HUES6 (cell line): ENCODE results near the gene P2RY11.

Experiments used
- H3K27ac ChIP-seq: 2 replicates; pipeline ENCODE4 v1.7.0; 2013; ENCODE audit warnings: low read depth, mild to moderate bottlenecking, low read length, inconsistent platforms
- H3K27me3 ChIP-seq: 2 replicates; pipeline ENCODE4 v1.6.1; 2013; ENCODE audit warnings: low read length; ENCODE audit not compliant: control insufficient read depth, insufficient read depth
- H3K36me3 ChIP-seq: 2 replicates; pipeline ENCODE4 v1.6.1; 2013; ENCODE audit warnings: low read length; ENCODE audit not compliant: control insufficient read depth, insufficient read depth
- H3K4me1 ChIP-seq: 2 replicates; pipeline ENCODE4 v1.6.1; 2013; ENCODE audit warnings: low read length; ENCODE audit not compliant: control insufficient read depth, insufficient read depth
- H3K4me3 ChIP-seq: 2 replicates; pipeline ENCODE4 v1.5.1; 2013; ENCODE audit warnings: low read depth, low read length
- H3K9ac ChIP-seq: one replicate; pipeline ENCODE4 v1.6.1; 2013; ENCODE audit warnings: mild to moderate bottlenecking, low read length
- H3K9me3 ChIP-seq: 2 replicates; pipeline ENCODE4 v1.6.1; 2013; ENCODE audit warnings: low read depth, low read length; ENCODE audit not compliant: control insufficient read depth, insufficient read depth

The P2RY11 gene

DNA sequence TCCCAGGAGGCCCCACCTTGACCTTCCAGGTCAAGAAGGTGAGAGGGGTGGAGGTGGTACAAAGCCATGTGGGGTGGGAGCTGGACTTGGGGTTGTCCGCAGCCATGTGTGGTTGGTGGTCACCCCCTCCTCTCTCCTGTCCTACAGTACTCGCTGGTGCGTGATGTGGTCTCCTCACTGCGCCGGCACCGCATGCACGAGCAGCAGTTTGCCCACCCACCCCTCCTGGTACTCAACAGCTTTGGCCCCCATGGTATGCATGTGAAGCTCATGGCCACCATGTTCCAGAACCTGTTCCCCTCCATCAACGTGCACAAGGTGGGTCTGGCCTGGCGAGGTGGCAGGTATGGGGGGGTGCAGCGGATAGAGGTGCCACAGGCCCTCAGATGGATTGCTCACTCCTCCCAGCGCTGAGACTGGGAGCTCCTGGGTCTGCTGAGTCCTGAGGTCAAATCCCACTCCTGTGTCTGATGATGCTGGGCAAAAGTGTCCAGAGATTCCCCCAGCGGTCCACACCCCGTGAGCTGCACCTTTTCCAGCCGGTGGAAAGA, 3.6 kb upstream of the P2RY11 start:
- H3K4me3 ChIP-seq: no peak overlapping the region; the same call in 1 of the 2 replicates
- H3K27me3 ChIP-seq: no peaks in the 10 kb centered on the region
- no peaks in the 10 kb centered on the region for H3K9me3 ChIP-seq
- peaks cover 4% of the 10 kb centered on the region; the same call in 1 of the 2 replicates for H3K4me1 ChIP-seq
- no peak overlapping the region for H3K9ac ChIP-seq
- H3K36me3 ChIP-seq: peaks cover 51% of the 10 kb centered on the region
- no peak overlapping the region for H3K27ac ChIP-seq

DNA sequence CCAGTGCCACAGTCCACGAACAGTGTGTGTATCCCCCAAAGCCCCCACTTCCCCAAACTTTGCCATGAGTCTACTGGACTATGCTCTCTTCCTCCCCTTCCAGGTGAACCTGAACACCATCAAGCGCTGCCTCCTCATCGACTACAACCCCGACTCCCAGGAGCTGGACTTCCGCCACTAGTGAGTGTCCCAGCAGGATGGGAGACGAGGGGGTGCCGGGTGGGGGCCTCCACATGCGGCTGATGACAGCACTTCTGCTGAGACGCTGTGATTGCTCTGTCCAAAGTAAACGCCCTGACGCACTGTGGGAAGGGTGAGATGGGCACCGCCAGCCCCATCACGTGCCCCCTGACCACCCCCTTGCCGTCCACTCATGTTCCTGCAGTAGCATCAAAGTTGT, 2.0 kb upstream of the P2RY11 start:
- H3K9ac ChIP-seq: no peak overlapping the region
- no peaks in the 10 kb centered on the region for H3K9me3 ChIP-seq
- no peak overlapping the region for H3K4me3 ChIP-seq
- peaks cover 55% of the 10 kb centered on the region for H3K36me3 ChIP-seq
- H3K27ac ChIP-seq: no peak overlapping the region
- peaks cover 4% of the 10 kb centered on the region; the same call in 1 of the 2 replicates for H3K4me1 ChIP-seq
- H3K27me3 ChIP-seq: no peaks in the 10 kb centered on the region

DNA sequence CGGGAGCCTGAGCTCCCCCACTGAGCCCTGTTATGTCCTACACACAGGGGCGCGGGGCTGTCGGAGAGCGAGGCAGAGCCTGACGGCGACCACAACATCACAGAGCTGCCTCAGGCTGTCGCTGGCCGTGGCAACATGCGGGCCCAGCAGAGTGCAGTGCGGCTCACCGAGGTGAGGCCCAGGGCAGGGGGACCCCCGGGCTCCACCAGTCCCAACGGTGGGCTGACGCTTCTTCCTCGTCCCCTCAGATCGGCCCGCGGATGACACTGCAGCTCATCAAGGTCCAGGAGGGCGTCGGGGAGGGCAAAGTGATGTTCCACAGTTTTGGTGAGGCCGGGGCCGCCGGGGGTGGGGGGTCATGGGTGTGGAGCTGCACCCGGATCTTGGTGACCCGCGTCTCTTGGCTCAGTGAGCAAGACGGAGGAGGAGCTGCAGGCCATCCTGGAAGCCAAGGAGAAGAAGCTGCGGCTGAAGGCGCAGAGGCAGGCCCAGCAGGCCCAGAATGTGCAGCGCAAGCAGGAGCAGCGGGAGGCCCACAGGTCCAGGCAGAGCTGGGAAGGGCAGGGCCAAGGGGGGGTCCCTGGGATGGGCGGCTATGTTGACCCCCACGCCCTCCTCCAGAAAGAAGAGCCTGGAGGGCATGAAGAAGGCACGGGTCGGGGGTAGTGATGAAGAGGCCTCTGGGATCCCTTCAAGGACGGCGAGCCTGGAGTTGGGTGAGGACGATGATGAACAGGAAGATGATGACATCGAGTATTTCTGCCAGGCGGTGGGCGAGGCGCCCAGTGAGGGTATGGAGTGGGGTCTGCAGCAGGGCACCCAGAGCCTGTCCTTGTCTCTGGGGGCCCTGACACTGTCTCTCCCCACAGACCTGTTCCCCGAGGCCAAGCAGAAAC, 1.2 kb upstream of the P2RY11 start:
- no peaks in the 10 kb centered on the region for H3K27me3 ChIP-seq
- no peak overlapping the region for H3K27ac ChIP-seq
- peaks cover 4% of the 10 kb centered on the region; the same call in 1 of the 2 replicates for H3K4me1 ChIP-seq
- peaks cover 63% of the 10 kb centered on the region for H3K36me3 ChIP-seq
- H3K9me3 ChIP-seq: no peaks in the 10 kb centered on the region
- no peak overlapping the region for H3K4me3 ChIP-seq
- no peak overlapping the region for H3K9ac ChIP-seq

DNA sequence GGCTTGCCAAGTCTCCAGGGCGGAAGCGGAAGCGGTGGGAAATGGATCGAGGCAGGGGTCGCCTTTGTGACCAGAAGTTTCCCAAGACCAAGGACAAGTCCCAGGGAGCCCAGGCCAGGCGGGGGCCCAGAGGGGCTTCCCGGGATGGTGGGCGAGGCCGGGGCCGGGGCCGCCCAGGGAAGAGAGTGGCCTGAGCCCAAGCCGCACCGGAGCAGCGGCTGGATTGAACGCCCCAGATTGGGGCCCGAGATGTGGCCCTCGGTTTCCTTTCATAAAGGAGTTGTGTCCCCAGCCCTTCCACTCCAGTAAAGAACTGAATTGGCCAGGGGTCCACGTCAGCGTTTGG, 548 bp upstream of the P2RY11 start:
- H3K9ac ChIP-seq: no peak overlapping the region
- no peaks in the 10 kb centered on the region for H3K27me3 ChIP-seq
- H3K9me3 ChIP-seq: no peaks in the 10 kb centered on the region
- no peak overlapping the region for H3K4me3 ChIP-seq
- H3K4me1 ChIP-seq: peaks cover 4% of the 10 kb centered on the region; the same call in 1 of the 2 replicates
- H3K36me3 ChIP-seq: peaks cover 70% of the 10 kb centered on the region
- H3K27ac ChIP-seq: no peak overlapping the region

DNA sequence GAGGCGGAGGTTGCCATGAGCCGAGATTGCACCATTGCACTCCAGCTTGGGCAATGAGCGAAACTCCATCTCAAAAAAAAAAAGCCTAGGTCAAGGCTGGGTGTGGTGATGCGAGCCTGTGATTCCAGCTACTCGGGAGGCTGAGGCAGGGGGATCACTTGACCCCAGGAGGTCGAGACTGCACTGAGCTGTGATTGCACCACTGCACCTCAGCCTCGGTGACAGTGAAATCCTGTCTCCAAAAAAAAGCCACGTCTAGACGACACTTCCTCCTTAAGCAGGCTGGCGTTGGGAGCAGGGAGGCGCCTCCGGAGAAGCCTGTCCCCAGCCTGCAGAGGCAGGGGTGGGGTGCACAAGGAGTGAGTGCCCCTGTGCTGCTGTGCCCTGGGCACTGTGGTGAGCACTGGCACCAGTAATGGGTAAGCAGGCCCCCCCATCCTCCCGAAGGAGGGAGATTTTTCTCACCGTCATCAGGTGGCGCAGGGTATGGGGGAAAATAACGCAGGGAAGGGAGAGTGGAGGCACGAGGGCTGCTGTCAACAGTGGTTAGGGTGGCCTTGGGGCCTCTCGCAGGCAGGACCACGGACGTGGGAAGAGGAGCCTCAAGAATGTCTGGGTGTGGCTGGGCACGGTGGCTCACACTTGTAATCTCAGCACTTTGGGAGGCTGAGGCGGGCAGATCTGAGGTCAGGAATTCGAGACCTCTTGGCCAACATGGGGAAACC, 706 bp downstream of the P2RY11 start:
- Histone ChIP-seq H3K36me3 (peaks cover 81% of the 10 kb centered on the region), H3K4me3 (no peak overlapping the region), H3K9ac (no peak overlapping the region), H3K27ac (no peak overlapping the region), H3K9me3 (no peaks in the 10 kb centered on the region), H3K4me1 (peaks cover 1% of the 10 kb centered on the region; the same call in 1 of the 2 replicates), H3K27me3 (no peaks in the 10 kb centered on the region)

DNA sequence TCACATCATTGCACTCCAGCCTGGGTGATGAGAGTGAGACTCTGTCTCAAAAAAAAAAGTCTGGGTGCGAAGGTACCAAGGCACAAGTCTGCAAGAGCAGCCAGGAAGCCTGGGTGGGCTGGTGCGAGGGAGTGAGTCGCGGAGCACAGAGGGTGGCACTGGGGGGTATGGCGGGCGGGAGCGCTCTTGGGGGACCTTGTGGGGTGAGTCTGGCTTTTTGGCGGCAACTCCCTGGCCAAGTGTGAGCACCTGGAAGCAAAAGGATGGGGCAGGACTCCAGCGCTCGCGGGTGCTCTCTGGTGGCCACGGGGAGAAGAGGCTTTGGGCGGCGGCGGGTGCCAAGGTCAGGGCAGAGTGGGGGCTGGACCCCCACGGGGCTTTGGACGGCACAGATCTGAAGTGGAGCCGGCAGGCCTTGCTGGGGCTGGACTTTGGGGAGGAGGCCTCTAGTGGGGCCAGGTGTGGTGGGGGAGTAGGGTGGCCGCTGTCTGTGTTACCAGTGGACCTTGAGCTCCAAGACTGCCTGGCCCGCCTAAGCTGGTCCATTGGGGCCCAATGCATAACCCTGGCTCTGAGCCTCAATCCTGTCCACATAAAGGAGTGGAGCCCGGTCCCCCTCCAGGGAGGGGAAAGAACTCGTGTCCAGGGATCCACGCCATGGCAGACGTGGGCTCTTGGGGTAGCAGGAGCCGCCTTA, 1.6 kb downstream of the P2RY11 start:
- Histone ChIP-seq H3K36me3 (peaks cover 80% of the 10 kb centered on the region), H3K4me1 (no peaks in the 10 kb centered on the region; the same call in 1 of the 2 replicates), H3K4me3 (no peak overlapping the region), H3K9ac (no peak overlapping the region), H3K9me3 (no peaks in the 10 kb centered on the region), H3K27me3 (no peaks in the 10 kb centered on the region), H3K27ac (no peak overlapping the region)

DNA sequence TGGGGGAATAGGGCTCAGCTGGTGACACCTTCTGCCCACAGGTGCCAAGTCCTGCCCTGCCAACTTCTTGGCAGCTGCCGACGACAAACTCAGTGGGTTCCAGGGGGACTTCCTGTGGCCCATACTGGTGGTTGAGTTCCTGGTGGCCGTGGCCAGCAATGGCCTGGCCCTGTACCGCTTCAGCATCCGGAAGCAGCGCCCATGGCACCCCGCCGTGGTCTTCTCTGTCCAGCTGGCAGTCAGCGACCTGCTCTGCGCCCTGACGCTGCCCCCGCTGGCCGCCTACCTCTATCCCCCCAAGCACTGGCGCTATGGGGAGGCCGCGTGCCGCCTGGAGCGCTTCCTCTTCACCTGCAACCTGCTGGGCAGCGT, 2.1 kb downstream of the P2RY11 start:
- Histone ChIP-seq H3K27ac (no peak overlapping the region), H3K9me3 (no peaks in the 10 kb centered on the region), H3K36me3 (peaks cover 79% of the 10 kb centered on the region), H3K4me1 (peaks cover under 1% of the 10 kb centered on the region; the same call in 1 of the 2 replicates), H3K9ac (no peak overlapping the region), H3K4me3 (no peak overlapping the region), H3K27me3 (no peaks in the 10 kb centered on the region)

DNA sequence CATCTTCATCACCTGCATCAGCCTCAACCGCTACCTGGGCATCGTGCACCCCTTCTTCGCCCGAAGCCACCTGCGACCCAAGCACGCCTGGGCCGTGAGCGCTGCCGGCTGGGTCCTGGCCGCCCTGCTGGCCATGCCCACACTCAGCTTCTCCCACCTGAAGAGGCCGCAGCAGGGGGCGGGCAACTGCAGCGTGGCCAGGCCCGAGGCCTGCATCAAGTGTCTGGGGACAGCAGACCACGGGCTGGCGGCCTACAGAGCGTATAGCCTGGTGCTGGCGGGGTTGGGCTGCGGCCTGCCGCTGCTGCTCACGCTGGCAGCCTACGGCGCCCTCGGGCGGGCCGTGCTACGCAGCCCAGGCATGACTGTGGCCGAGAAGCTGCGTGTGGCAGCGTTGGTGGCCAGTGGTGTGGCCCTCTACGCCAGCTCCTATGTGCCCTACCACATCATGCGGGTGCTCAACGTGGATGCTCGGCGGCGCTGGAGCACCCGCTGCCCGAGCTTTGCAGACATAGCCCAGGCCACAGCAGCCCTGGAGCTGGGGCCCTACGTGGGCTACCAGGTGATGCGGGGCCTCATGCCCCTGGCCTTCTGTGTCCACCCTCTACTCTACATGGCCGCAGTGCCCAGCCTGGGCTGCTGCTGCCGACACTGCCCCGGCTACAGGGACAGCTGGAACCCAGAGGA, 2.6 kb downstream of the P2RY11 start:
- no peak overlapping the region for H3K27ac ChIP-seq
- H3K36me3 ChIP-seq: peaks cover 76% of the 10 kb centered on the region
- no peaks in the 10 kb centered on the region for H3K27me3 ChIP-seq
- H3K9ac ChIP-seq: no peak overlapping the region
- peaks cover 5% of the 10 kb centered on the region; the same call in 1 of the 2 replicates for H3K4me1 ChIP-seq
- H3K4me3 ChIP-seq: no peak overlapping the region
- H3K9me3 ChIP-seq: no peaks in the 10 kb centered on the region

DNA sequence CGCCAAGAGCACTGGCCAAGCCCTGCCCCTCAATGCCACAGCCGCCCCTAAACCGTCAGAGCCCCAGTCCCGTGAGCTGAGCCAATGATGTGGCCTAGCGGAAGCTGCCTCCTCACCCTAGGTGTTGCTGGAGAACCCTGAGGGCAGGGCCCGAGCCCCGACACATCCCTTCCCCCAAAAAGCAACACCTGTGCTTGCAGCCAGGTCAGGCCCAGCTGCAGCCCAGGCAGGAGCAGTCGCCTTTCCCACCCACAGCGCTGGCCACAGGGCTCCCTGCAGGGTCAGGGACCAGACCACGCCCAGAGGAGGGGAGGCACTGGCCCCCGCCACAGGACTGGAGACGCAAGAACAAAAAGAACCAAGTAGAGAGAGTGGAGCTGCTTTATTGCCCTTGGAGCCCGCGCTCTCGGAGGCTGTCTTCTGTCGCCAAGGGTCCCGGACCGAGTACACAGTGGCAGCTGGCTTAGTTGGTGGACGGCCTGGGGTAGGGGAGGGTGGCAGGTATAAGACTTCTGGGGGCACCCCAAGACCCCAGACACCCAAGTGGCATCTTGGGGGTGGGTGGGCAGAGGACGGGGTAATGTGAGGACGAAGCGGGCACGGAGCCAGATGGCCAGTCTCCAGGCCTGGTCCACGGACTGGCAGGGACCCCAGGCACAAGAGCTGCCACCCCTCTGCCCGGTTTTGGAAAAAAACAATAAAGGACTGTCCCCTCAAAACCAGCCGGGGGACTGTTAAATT, 3.3 kb downstream of the P2RY11 start:
- no peak overlapping the region for H3K4me3 ChIP-seq
- peaks cover 69% of the 10 kb centered on the region for H3K36me3 ChIP-seq
- no peaks in the 10 kb centered on the region for H3K27me3 ChIP-seq
- H3K9ac ChIP-seq: no peak overlapping the region
- peaks cover 5% of the 10 kb centered on the region; the same call in 1 of the 2 replicates for H3K4me1 ChIP-seq
- H3K9me3 ChIP-seq: no peaks in the 10 kb centered on the region
- H3K27ac ChIP-seq: no peak overlapping the region
